Neutrophil (primary cell): ENCODE data around the gene MUC13.

ENCODE experiments used
- H3K27ac ChIP-seq: fragments of 200-600 bp; sonication (generic); 2 replicates; pipeline ENCODE4 v1.5.1; 2016; ENCODE audit warnings: mild to moderate bottlenecking, moderate library complexity
- H3K27me3 ChIP-seq: fragments of 200-600 bp; sonication (generic); 2 replicates; pipeline ENCODE4 v1.6.0; 2016; ENCODE audit warnings: mild to moderate bottlenecking
- H3K36me3 ChIP-seq: fragments of 200-600 bp; sonication (generic); 2 replicates; pipeline ENCODE4 v1.5.1; 2017
- H3K4me1 ChIP-seq, 2 experiments: fragments of 200-600 bp in 1 of 2; sonication (generic) in 1 of 2; 1 replicate in 1 of 2; 2 replicates in 1 of 2; pipeline versions ENCODE4 v1.5.1 to v1.6.1; 2013 to 2016; ENCODE audit warnings: low read depth in 1 of 2, low read length in 1 of 2, mild to moderate bottlenecking in 1 of 2, moderate library complexity in 1 of 2; ENCODE audit not compliant: control insufficient read depth in 1 of 2, insufficient read depth in 1 of 2
- H3K4me3 ChIP-seq, 2 experiments: fragments of 200-600 bp in 1 of 2; sonication (generic) in 1 of 2; 1 replicate in 1 of 2; 2 replicates in 1 of 2; pipeline ENCODE4 v1.5.1; 2013 to 2016; ENCODE audit warnings: low read depth in 1 of 2, low read length in 1 of 2, mild to moderate bottlenecking in 1 of 2, moderate library complexity in 1 of 2
- H3K9me3 ChIP-seq: fragments of 200-600 bp; sonication (generic); 2 replicates; pipeline ENCODE4 v1.5.1; 2016
- CTCF ChIP-seq: fragments of 200-600 bp; sonication (generic); IDR thresholded peaks from 2 replicates; pipeline ENCODE4 v1.5.1; 2016; ENCODE audit warnings: antibody characterized with exemption

The MUC13 gene

GRCh38 chr3:124895756-124896155 is 38.8 kb downstream of the MUC13 start:
- TF ChIP-seq CTCF, result no peak
- no peaks in the 10 kb centered on the region for H3K36me3 ChIP-seq
- no peak overlapping the region for H3K27ac ChIP-seq

GRCh38 chr3:124893526-124893925 is 41.0 kb downstream of the MUC13 start:
- Histone ChIP-seq H3K27ac (no peak overlapping the region), H3K4me1 (no peaks in the 10 kb centered on the region), H3K27me3 (peaks cover 25% of the 10 kb centered on the region), H3K36me3 (no peaks in the 10 kb centered on the region), H3K9me3 (no peaks in the 10 kb centered on the region), H3K4me3 (no peak overlapping the region)
- TF ChIP-seq CTCF, result no peak

More at GRCh38 chr3:124895756-124896155, 38.8 kb downstream of the MUC13 start:
- Histone ChIP-seq H3K27me3 (peaks cover 4% of the 10 kb centered on the region), H3K4me3 (no peak overlapping the region), H3K4me1 (no peaks in the 10 kb centered on the region), H3K9me3 (no peaks in the 10 kb centered on the region)

GRCh38 chr3:124890573-124891190 is 43.9 kb downstream of the MUC13 start:
- H3K27me3 ChIP-seq, result peaks cover 53% of the 10 kb centered on the region
- no peak overlapping the region for H3K4me3 ChIP-seq
- H3K36me3 ChIP-seq, result no peaks in the 10 kb centered on the region
- H3K27ac ChIP-seq, result no peak overlapping the region
- peaks cover 0 to 6% of the 10 kb centered on the region in 2 experiments for H3K4me1 ChIP-seq
- TF ChIP-seq CTCF, result no peak
- H3K9me3 ChIP-seq, result no peaks in the 10 kb centered on the region

- H3K27me3 ChIP-seq, result peaks cover 73% of the 10 kb centered on the region
- TF ChIP-seq CTCF, result no peak
- peaks cover 0 to 6% of the 10 kb centered on the region in 2 experiments for H3K4me1 ChIP-seq
Measured at GRCh38 chr3:124888482-124889441, 45.8 kb downstream of the MUC13 start.

GRCh38 chr3:124887932-124888298 is 46.6 kb downstream of the MUC13 start:
- no peak for TF ChIP-seq CTCF
- H3K9me3 ChIP-seq, result no peaks in the 10 kb centered on the region
- peaks cover 81% of the 10 kb centered on the region for H3K27me3 ChIP-seq
- H3K27ac ChIP-seq, result no peak overlapping the region
- H3K4me3 ChIP-seq, result no peak overlapping the region
- no peaks in the 10 kb centered on the region for H3K36me3 ChIP-seq
- peaks cover 0 to 6% of the 10 kb centered on the region in 2 experiments for H3K4me1 ChIP-seq

More at GRCh38 chr3:124888482-124889441, 45.8 kb downstream of the MUC13 start:
- no peaks in the 10 kb centered on the region for H3K36me3 ChIP-seq
- H3K4me3 ChIP-seq, result no peak overlapping the region
- no peaks in the 10 kb centered on the region for H3K9me3 ChIP-seq
- no peak overlapping the region for H3K27ac ChIP-seq
